MV-4-11 (cell line): Measurements from ENCODE around the gene CNTNAP2.
"Not testable (repeated sequence)": the region's sequence is repeated elsewhere in the genome, so short reads cannot be mapped to it uniquely, and the experiment has no call there.

Experiments
- DNase-seq: peaks from one replicate; lab custom pipeline; 2025; lab: John Stamatoyannopoulos, UW

Gene CNTNAP2

GRCh38 chr7:148447221-148447849 lies 2330.7 kb downstream of the CNTNAP2 start:
- DNase-seq = no peak

DNA sequence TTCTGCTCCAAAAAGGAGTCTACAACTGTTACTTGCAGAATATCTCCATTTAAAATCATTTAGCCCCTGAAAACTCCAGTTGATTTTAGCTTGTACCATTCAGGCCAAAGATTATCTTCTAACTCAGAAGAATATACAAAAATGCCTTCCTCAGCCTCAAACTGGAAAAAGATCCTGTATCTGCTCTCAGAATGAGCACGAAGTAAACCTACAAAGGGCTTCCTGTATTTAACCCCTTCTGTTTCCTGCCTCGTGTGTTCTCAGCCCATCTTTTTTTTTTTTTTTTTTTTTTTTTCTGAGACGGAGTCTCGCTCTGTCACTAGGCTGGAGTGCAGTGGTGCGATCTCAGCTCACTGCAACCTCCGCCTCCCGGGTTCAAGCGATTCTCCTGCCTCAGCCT lies 2334.9 kb downstream of the CNTNAP2 start:
- not testable (repeated sequence) for DNase-seq

DNA sequence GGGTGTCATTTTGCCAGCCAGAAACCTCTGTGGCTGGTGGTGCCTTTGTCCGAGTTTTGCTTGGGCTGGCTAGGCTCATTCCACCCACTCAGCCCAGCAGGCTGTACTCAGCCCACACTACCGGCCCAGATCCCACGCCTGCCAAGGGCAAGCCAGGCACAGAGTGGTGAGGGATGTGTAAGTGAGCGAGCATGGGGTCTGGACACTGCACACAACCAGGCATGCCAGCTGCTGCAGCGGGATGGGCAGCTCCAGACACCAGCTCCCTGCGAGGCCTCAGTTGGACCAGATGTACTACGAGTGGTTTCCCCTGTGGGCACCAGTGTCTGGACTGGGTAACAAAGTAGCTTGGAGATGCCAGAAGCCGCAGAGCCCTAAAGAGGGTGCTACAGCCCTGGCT lies 2339.8 kb downstream of the CNTNAP2 start:
- DNase-seq = no peak

GRCh38 chr7:148457310-148457921 lies 2340.8 kb downstream of the CNTNAP2 start:
- no peak for DNase-seq

GRCh38 chr7:148458263-148458662 lies 2341.7 kb downstream of the CNTNAP2 start:
- no peak for DNase-seq

GRCh38 chr7:148461392-148462179 lies 2345.0 kb downstream of the CNTNAP2 start:
- no peak for DNase-seq

GRCh38 chr7:148462774-148463173 lies 2346.2 kb downstream of the CNTNAP2 start:
- not testable (repeated sequence) for DNase-seq

DNA sequence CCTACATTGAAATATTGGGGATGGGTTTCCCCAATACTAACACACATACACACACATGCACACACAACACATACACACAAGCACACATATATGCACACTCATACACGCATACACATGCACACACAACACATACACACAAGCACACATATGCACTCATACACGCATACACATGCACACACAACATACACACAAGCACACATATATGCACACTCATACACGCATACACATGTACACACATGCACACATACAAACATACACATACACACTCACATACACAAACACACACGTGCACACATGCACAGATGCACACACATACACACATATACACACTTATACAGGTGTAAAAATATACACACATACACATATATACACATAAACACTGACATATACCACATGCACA lies 2346.6 kb downstream of the CNTNAP2 start:
- DNase-seq = no peak

- no peak for DNase-seq
Observed at GRCh38 chr7:148464947-148465346, 2348.3 kb downstream of the CNTNAP2 start.

- DNase-seq = not testable (repeated sequence)
Observed at GRCh38 chr7:148465441-148465840, 2348.8 kb downstream of the CNTNAP2 start.

DNA sequence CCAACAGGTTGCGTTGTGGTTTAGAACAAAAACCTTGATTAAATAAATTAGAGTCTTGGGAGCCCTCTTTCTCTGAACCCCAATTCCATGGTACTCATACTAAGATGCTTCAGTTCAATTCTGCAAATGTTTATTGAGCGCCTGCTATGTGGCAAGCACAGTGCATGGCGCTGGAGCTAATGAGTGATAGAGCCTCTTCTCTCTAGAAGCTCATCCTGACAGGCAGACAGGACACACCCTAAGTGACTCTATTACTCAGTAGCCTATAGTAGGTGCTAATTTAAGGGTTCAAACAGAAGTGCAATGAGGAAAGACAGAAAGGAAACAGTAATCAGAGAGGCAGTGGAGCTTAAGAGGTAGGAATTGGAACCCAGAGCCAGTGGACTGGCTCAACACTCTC lies 2349.5 kb downstream of the CNTNAP2 start:
- no peak for DNase-seq

- no peak for DNase-seq
Observed at GRCh38 chr7:148468700-148469098, 2352.1 kb downstream of the CNTNAP2 start.
